HG03469 (cell line): Measurements from ENCODE around the gene PANK4.

ENCODE experiments used
- ATAC-seq: cut with Tn5 transposase; IDR thresholded peaks from one replicate; pipeline ENCODE4 v1.9.1; 2021; ENCODE audit warnings: mild to moderate bottlenecking, moderate library complexity, moderate number of reproducible peaks; ENCODE audit not compliant: unreplicated experiment

PANK4 gene

DNA sequence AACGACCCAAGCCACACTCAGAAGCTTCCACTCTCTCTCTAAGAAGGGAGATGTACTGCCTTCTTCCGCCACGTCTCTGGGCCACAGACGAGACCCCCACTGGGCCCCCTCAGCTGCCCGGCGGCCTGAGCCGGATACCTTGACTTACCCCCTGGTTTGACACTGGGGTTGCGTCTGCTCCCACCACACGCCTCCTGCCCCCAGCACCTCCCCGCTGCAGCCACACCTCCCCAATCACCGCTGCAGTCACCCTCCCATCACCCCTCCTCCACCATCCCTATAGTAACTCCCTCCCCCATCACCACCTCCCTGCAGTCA, 10.7 kb downstream of the PANK4 start:
- ATAC-seq = no peak

DNA sequence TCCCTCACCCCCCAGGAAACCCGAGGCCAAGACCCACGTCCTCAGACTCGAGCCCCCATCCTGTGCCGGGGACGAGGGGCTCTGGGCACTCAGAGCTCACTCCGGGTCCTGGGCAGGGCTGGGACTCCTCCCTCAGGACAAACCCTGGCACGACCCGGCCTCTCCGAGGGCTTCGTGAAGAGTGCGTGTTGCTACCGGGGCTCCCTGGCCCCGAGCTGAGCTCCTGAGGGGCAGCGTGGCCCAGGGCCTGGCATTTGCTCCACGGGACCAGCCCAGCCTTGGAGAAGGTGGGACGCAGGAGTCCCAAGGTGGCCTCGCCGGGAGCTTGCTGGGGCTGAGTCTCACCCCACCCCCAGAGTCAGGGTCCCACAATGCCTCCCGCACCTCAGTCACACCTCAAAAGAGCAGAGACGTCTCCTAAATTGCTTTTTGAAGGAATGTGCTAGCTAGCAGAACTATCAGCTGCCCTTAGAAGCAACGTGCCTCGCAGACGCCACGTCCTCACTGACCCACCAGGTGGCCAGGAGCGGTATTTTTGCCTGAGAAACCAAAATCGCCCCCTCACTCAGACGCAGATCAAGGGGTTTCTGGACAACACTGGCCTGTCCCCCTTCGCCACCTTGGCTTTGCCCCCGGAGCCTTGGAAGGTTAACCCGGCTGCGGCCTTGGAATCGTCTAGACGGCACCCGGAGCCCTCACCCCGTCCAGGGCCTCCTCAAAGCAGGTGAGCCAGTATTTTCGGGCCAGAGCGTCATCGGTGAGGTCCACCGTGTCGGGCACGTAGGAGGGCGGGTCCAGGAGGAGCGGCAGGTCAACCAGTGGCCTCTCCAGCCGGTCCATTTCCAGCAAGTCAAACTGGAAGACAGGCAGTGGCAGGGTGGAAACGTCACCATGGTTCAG, 11.3 kb downstream of the PANK4 start:
- ATAC-seq = no peak

GRCh38 chr1:2513939-2514652, 12.3 kb downstream of the PANK4 start:
- ATAC-seq = no peak

- ATAC-seq = no peak
Measured at GRCh38 chr1:2512862-2513421, 13.5 kb downstream of the PANK4 start.

DNA sequence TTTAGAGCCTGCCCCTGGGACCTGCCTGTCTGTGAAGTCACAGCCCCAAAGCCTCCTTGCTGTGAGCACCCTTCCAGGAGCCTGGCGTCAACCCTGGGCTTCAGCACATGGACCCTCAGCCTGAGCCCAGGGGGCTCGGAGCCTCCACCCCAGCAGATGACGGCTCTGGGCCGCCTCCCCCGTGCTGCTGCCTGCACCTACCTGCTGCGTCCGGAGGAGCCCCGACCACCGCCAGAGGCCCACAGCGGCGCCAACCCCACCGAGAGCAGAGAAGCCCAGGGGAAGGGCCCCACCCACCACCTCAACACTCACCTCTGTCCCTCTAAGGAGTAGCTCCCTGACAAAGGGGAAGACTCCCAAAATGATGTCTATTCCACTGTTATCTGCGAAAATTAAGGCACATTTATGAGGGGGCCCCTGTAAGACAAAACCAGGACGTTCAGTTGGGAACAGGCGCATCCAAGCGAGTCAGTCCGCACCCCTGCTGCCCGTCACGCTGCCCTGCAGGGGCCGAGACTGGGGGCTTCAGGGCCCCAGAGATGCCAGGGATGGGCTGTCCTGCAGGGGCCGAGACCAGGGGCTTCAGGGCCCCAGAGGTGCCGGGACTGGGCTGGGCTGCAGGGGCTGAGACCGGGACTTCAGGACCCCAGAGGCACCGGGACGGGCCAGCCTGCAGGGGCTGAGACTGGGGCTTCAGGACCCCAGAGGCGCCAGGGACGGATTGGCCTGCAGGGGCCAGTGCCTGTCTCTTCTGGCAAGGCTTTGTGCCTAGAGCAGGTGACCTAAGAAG, 15.8 kb downstream of the PANK4 start:
- ATAC-seq = no peak

DNA sequence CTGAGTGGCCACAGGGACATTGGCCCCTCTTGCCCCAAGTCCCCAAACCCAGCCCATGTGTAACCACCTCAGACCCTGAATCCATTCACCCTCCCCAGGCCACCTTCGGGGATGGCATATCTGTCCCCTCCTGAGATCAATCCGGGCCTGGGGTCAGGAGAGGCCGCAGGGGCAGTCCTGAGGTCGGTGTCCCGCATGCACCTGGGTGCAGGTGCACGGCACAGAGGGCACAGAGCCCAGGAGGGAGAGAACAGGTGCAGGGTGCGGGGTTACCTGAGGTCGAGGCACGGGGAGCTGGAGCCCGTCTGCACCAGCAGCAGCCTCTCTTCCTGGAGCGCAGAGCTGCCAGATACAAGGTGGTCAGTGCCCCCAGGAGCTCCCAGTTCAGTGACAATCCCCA, 16.8 kb downstream of the PANK4 start:
- ATAC-seq = no peak

DNA sequence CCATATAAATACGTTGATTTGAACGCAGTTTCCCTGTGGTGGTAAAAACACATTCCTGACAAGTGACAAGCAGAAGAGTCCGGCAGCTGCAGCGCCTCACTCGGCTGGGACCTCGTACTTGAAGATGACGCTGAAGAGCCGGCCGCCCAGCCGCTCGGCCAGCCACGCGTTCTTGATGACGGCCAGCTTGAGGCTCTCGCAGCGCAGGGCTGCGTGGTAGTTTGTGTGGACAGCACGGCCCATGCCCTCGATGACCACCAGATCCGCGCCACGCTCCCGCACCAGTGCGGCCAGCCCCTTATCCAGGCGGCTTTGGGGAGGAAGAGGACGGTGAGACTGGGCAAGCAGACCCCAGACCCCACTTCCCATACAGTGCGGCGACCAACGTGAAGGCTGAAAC, 17.6 kb downstream of the PANK4 start:
- no peak for ATAC-seq

DNA sequence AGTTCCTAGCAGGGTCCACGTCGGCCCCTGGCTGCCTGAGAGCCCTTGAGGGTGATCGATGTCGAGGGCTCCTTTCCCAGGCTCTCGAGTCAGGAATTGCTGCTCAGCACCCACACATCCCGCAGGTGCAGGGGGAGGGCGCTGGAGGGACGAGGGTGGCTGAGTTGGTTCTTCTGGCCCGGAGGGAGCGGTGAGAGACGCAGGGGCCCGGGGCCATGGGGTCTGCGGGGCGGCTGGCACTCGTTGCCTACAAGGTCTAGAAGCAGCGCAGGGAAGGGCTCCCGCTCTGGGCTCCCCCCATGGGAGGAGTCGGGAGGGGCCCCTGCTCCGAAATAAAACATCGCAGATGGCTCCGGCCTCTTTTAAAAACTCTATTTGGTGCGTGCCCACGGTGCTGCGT, 18.2 kb downstream of the PANK4 start:
- ATAC-seq = no peak

- no peak for ATAC-seq
Measured at GRCh38 chr1:2507744-2508155, 18.6 kb downstream of the PANK4 start.

- no peak for ATAC-seq
Measured at GRCh38 chr1:2506901-2507565, 19.4 kb downstream of the PANK4 start.

DNA sequence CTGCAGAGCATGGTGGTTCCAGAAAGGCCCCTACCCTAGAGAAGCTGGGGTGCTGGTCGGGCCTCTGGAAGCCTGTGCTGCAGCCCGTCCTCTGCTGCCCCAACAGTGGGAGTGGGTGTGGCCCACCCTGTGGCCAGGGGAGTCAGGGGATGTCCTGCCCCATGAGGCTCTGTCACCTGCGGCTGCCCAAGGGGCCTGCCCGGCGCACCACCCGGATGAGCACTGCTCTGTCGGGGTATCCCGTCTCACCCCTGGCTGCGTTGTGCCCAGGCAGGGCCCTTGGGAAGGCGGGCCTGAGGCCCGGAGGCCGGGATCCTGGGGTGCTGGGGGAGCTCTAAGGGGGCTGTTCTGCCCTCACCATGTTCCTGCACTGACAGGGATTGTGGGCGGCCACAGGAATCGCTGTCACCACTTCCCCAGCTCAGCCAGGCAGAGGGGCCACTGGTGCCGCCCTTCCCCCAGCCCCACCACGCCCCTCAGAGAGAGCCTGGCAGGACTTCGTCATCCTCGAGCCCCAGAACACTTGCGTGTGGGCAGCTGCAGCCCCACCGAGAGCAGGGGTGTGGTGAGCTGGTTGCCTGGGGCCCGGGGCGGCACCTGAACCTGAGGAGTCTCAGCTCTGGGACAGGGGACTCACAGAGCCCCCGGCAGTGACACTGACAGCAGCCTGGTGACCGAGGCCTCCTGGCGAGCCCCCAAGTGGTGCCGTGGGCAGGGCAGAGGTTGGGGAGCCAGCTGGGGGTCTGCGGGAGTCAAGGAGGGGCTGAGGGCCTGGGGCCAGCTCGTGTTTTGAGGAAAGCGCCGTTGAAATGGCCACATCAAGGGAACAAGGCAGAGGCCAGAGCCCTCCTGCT, 20.2 kb downstream of the PANK4 start:
- no peak for ATAC-seq

GRCh38 chr1:2505461-2505994, 20.9 kb downstream of the PANK4 start:
- no peak for ATAC-seq

DNA sequence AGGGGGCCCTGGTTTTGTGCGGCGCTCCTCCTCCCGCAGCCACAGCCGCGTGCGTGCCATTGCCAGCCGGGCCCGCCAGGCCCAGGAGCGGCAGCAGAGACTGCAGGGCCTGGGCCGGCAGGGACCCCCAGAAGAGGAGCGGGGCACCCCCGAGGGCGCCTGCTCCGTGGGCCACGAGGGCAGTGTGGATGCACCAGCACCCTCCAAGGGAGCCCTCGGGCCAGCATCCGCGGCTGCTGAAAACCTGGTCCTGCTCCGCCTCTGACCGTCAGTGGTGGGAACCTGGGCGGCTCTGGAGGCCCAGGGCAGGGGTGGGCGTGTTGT, 21.5 kb downstream of the PANK4 start:
- no peak for ATAC-seq

DNA sequence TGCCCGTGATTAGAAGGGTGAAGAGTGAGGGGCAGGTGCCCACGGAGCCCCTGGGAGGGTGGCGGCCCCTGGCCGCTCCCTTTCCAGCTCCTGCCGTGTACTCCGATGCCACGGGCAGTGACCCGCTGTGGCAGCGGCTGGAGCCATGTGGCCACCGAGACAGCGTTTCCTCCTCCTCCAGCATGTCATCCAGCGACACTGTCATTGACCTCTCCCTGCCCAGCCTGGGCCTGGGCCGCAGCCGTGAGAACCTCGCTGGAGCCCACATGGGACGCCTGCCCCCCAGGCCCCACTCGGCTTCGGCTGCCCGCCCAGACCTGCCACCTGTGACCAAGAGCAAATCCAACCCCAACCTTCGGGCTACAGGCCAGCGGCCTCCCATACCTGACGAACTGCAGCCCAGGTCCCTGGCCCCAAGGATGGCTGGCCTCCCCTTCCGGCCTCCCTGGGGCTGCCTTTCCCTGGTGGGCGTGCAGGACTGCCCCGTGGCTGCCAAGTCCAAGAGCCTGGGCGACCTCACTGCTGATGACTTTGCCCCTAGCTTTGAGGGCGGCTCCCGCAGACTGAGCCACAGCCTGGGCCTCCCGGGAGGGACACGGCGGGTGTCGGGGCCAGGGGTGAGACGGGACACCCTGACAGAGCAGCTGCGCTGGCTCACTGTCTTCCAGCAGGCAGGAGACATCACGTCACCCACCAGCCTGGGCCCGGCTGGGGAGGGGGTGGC, 22.0 kb downstream of the PANK4 start:
- ATAC-seq = no peak

GRCh38 chr1:2503554-2504224, 22.7 kb downstream of the PANK4 start:
- ATAC-seq = no peak

GRCh38 chr1:2502661-2503553, 23.5 kb downstream of the PANK4 start:
- no peak for ATAC-seq

- no peak for ATAC-seq
Measured at GRCh38 chr1:2502210-2502609, 24.2 kb downstream of the PANK4 start.

DNA sequence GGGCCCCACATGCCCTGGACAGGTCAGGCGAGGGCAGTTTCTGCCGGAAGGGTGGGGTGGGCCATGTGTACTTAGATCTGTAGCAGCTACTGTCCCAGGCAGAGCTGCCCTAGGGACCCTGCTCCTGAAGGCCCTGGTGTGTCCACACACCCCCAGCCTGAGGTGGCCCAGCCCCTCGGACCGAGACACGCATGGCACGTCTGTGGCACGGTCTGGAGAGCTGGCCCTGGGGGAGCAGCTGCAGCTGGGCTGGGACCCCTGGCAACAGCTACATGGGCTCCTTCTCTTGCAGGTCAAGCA, 24.6 kb downstream of the PANK4 start:
- ATAC-seq = no peak
